WERI-Rb-1 (cell line): ENCODE measurements around the gene EFCAB6.
A peak's percentile ranks its signal among the peaks of the same experiment; 100 is the strongest.

Experiments used
- DNase-seq: peaks from one replicate; pipeline ENCODE4 v3.0.0-alpha.2; 2020
- H3K27ac ChIP-seq: fragments of 250-450 bp; sonication (Bioruptor Pico); 2 replicates; pipeline ENCODE4 v1.5.1; 2020; ENCODE audit warnings: mild to moderate bottlenecking, moderate library complexity
- H3K27me3 ChIP-seq: fragments of 250-450 bp; sonication (Bioruptor Pico); 2 replicates; pipeline ENCODE4 v1.5.1; 2021; ENCODE audit warnings: mild to moderate bottlenecking, low read depth, moderate library complexity; ENCODE audit not compliant: insufficient read depth, severe bottlenecking
- H3K36me3 ChIP-seq: fragments of 250-450 bp; sonication (Bioruptor Pico); 2 replicates; pipeline ENCODE4 v1.5.1; 2020; ENCODE audit warnings: mild to moderate bottlenecking, moderate library complexity
- H3K4me3 ChIP-seq: 2 replicates; pipeline ENCODE4 v1.5.1; 2011; ENCODE audit warnings: low read depth, mild to moderate bottlenecking, control low read depth, low read length
- H3K9me3 ChIP-seq: fragments of 250-450 bp; sonication (Bioruptor Pico); 2 replicates; pipeline ENCODE4 v1.5.1; 2021; ENCODE audit warnings: mild to moderate bottlenecking, moderate library complexity; ENCODE audit not compliant: severe bottlenecking
- TF ChIP-seq, protein P1 (sequence below): IDR thresholded peaks from 2 replicates; pipeline ENCODE4 v1.5.1; 2011; ENCODE audit warnings: low read depth, mild to moderate bottlenecking, control low read depth, inconsistent platforms, low read length

Gene EFCAB6

DNA sequence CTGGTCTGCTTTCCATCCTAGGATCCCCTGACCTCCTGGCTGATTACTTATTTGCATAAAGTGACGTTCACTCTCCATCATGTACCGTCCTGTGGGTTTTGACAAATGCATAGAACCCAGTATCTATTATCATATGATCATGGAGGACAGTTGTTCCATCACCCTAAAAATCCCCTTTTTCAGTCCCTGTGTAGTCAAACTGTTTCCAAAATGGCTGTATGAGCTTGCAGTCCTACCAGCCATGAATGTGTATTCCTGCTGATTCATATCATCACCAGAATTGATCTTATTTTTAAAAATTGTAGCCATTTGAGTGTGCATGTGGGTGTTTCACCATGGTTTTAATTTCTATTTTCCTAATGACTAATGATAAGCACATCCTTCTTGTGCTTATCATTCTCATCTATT is 291.5 kb downstream of the EFCAB6 start:
- no peak for DNase-seq
- H3K36me3 ChIP-seq = no peaks in the 10 kb centered on the region
- H3K9me3 ChIP-seq = no peaks in the 10 kb centered on the region
- TF ChIP-seq, protein P1, sequence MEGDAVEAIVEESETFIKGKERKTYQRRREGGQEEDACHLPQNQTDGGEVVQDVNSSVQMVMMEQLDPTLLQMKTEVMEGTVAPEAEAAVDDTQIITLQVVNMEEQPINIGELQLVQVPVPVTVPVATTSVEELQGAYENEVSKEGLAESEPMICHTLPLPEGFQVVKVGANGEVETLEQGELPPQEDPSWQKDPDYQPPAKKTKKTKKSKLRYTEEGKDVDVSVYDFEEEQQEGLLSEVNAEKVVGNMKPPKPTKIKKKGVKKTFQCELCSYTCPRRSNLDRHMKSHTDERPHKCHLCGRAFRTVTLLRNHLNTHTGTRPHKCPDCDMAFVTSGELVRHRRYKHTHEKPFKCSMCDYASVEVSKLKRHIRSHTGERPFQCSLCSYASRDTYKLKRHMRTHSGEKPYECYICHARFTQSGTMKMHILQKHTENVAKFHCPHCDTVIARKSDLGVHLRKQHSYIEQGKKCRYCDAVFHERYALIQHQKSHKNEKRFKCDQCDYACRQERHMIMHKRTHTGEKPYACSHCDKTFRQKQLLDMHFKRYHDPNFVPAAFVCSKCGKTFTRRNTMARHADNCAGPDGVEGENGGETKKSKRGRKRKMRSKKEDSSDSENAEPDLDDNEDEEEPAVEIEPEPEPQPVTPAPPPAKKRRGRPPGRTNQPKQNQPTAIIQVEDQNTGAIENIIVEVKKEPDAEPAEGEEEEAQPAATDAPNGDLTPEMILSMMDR = no peak
- no peak overlapping the region for H3K27ac ChIP-seq
- H3K4me3 ChIP-seq = no peak overlapping the region
- H3K27me3 ChIP-seq = no peaks in the 10 kb centered on the region

- no peaks in the 10 kb centered on the region for H3K36me3 ChIP-seq
- no peak for DNase-seq
- H3K27ac ChIP-seq = no peak overlapping the region
- no peaks in the 10 kb centered on the region for H3K9me3 ChIP-seq
- H3K4me3 ChIP-seq = no peak overlapping the region
- H3K27me3 ChIP-seq = no peaks in the 10 kb centered on the region
- TF ChIP-seq, protein P1 = no peak
These were observed 295.0 kb downstream of the EFCAB6 start for GRCh38 chr22:43516996-43517635.

DNA sequence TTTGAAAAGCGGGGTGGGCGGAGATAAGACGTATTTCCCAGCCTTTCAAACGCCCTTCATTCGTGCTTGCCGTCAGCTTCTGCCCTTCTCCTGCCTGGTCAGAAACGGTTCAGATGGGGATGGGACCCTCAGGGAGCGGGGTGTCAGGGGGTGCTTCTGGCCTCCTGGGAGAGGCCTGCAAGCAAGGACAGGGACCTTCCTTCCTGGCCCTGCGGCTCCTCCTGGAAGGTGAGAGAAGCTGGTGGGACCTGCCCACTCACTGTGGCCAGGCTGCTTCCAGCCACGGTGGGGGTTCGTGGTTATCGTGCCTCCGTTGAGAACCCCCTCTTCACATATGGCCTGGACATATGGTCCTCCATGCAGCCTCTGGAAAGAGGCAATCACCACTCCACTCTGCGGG is 295.7 kb downstream of the EFCAB6 start:
- no peaks in the 10 kb centered on the region for H3K27me3 ChIP-seq
- H3K4me3 ChIP-seq = no peak overlapping the region
- TF ChIP-seq, protein P1 = no peak
- DNase-seq = no peak
- H3K9me3 ChIP-seq = no peaks in the 10 kb centered on the region
- H3K36me3 ChIP-seq = no peaks in the 10 kb centered on the region
- no peak overlapping the region for H3K27ac ChIP-seq

- no peak overlapping the region for H3K4me3 ChIP-seq
- peak; percentile 29 for DNase-seq
These were observed 296.2 kb downstream of the EFCAB6 start for GRCh38 chr22:43515902-43516301.

DNA sequence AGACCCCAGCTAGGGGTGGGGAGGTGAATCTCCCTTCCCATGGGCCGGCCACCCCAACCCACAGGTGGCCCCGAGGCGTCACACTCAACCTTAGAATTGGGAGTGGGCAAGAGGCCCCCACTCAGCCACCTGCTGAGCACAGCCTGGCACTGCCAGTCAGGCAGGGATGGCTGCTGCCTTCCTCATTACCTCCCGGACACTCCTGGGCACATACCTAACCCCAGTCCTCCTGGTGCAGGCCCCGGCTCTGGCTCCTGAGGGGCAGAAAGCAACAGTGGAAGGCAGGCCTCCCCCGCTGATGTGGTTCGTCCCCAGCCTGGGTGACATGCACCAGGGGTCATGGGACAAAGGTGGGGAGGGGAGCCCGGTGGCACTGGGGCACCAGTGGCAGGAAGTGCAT is 296.7 kb downstream of the EFCAB6 start:
- Histone ChIP-seq H3K27me3 (no peaks in the 10 kb centered on the region), H3K9me3 (no peaks in the 10 kb centered on the region), H3K36me3 (no peaks in the 10 kb centered on the region), H3K27ac (no peak overlapping the region), H3K4me3 (no peak overlapping the region)
- no peak for DNase-seq
- TF ChIP-seq, protein P1 = no peak

More at GRCh38 chr22:43515902-43516301, 296.2 kb downstream of the EFCAB6 start:
- H3K27me3 ChIP-seq = no peaks in the 10 kb centered on the region
- H3K9me3 ChIP-seq = no peaks in the 10 kb centered on the region
- TF ChIP-seq, protein P1 = peak; percentile 54
- no peak overlapping the region for H3K27ac ChIP-seq
- no peaks in the 10 kb centered on the region for H3K36me3 ChIP-seq
